ENCODE data around the gene STAG1.

The STAG1 gene

GRCh38 chr3:136300444-136300843, 451.7 kb downstream of the STAG1 start:
- no peak for DNase-seq

GRCh38 chr3:136297826-136298225, 454.4 kb downstream of the STAG1 start:
- no peak for DNase-seq

GRCh38 chr3:136296960-136297359, 455.2 kb downstream of the STAG1 start:
- DNase-seq = no peak

- DNase-seq = no peak
These were observed 458.0 kb downstream of the STAG1 start for GRCh38 chr3:136294176-136294575.

GRCh38 chr3:136293279-136293678, 458.9 kb downstream of the STAG1 start:
- DNase-seq = no peak

GRCh38 chr3:136292500-136292899, 459.7 kb downstream of the STAG1 start:
- DNase-seq = no peak

- DNase-seq = no peak
These were observed 460.9 kb downstream of the STAG1 start for GRCh38 chr3:136291302-136291701.

Measured in NCI-H526 (cell line).